SK-N-SH (cell line): ENCODE measurements around the gene PLD4. TPM values are rescaled to one million over a fixed set of nuclear protein-coding genes. Genes with fewer than 3 reads are reported as not detected.

ENCODE experiments used
- CTCF ChIA-PET: fragments of 300-600, 350-600 bp; formaldehyde crosslinking; extraction: SDS; loops from one replicate; lab custom pipeline; 2021; lab: Yijun Ruan, JAX
- POLR2A ChIA-PET: fragments of 350-600 bp; sonication (Branson Sonifier 250); formaldehyde crosslinking; extraction: SDS; loops from one replicate; lab custom pipeline; 2020; ENCODE audit warnings: antibody characterized with exemption, inconsistent platforms; lab: Yijun Ruan, JAX
- DNase-seq: peaks from one replicate; pipeline ENCODE4 v3.0.0; 2012
- H2AFZ ChIP-seq: fragments of 200-600 bp; sonication (generic); 2 replicates; pipeline ENCODE4 v1.8.1; 2016; ENCODE audit warnings: antibody characterized with exemption, mild to moderate bottlenecking, low read depth
- H3F3A ChIP-seq: fragments of 200-600 bp; sonication (generic); replicated peaks from 2 replicates; pipeline ENCODE3; 2016; ENCODE audit warnings: antibody characterized with exemption, mild to moderate bottlenecking; ENCODE audit not compliant: insufficient read depth
- H3K27ac ChIP-seq, 2 experiments: fragments of 200-500 bp in 1 of 2; fragments of 200-600 bp in 1 of 2; sonication (Bioruptor generic) in 1 of 2; sonication (generic), shearing (Covaris generic) in 1 of 2; 2 replicates each; pipeline versions ENCODE4 v1.5.1 to v1.6.1; 2014 to 2016; ENCODE audit warnings: low read depth in 2 of 2, inconsistent platforms in 1 of 2, low read length in 1 of 2, mild to moderate bottlenecking in 1 of 2, mixed read lengths in 1 of 2
- H3K27me3 ChIP-seq: fragments of 200-600 bp; sonication (generic), shearing (Covaris generic); 2 replicates; pipeline ENCODE4 v1.6.1; 2016; ENCODE audit warnings: mixed run types; ENCODE audit not compliant: insufficient read depth
- H3K36me3 ChIP-seq, 2 experiments: fragments of 200-500 bp in 1 of 2; fragments of 200-600 bp in 1 of 2; sonication (Bioruptor generic) in 1 of 2; sonication (generic) in 1 of 2; replicated peaks in 1 of 2; 2 replicates each; pipeline versions ENCODE3 to v1.5.1; 2014 to 2016; ENCODE audit warnings: low read length in 1 of 2, mild to moderate bottlenecking in 1 of 2; ENCODE audit not compliant: insufficient read depth in 2 of 2, control insufficient read depth in 1 of 2
- H3K4me1 ChIP-seq, 2 experiments: fragments of 200-500 bp in 1 of 2; fragments of 200-600 bp in 1 of 2; sonication (Bioruptor generic) in 1 of 2; sonication (generic), shearing (Covaris generic) in 1 of 2; 2 replicates each; pipeline versions ENCODE4 v1.5.1 to v1.6.1; 2014 to 2016; ENCODE audit warnings: low read depth in 1 of 2, low read length in 1 of 2, mixed run types in 1 of 2; ENCODE audit not compliant: insufficient read depth in 2 of 2, control insufficient read depth in 1 of 2
- H3K4me2 ChIP-seq: fragments of 200-600 bp; sonication (generic), shearing (Covaris generic); 2 replicates; pipeline ENCODE4 v1.6.1; 2017; ENCODE audit warnings: mixed run types
- H3K4me3 ChIP-seq, 2 experiments: fragments of 200-500 bp in 1 of 2; fragments of 200-600 bp in 1 of 2; sonication (Bioruptor generic) in 1 of 2; sonication (generic), shearing (Covaris generic) in 1 of 2; 2 replicates each; pipeline versions ENCODE4 v1.5.1 to v1.8.1; 2014 to 2016; ENCODE audit warnings: low read depth in 2 of 2, inconsistent platforms in 1 of 2, low read length in 1 of 2, mild to moderate bottlenecking in 1 of 2, mixed read lengths in 1 of 2, moderate library complexity in 1 of 2
- H3K79me2 ChIP-seq: fragments of 200-600 bp; sonication (generic); 2 replicates; pipeline ENCODE4 v1.8.1; 2017; ENCODE audit warnings: mild to moderate bottlenecking; ENCODE audit not compliant: insufficient read depth
- H3K9ac ChIP-seq: fragments of 200-600 bp; sonication (generic); 2 replicates; pipeline ENCODE4 v1.6.1; 2017; ENCODE audit warnings: mixed run types
- H3K9me2 ChIP-seq: fragments of 200-600 bp; sonication (generic); 2 replicates; pipeline ENCODE4 v1.6.1; 2017; ENCODE audit warnings: mixed run types
- H3K9me3 ChIP-seq: fragments of 200-600 bp; sonication (generic); 2 replicates; pipeline ENCODE4 v1.6.1; 2017; ENCODE audit warnings: mixed run types, mild to moderate bottlenecking, moderate library complexity
- H4K20me1 ChIP-seq: fragments of 200-600 bp; sonication (generic); 2 replicates; pipeline ENCODE4 v1.6.1; 2017; ENCODE audit warnings: mild to moderate bottlenecking, mixed run types; ENCODE audit not compliant: insufficient read depth
- FOXJ3 ChIP-seq: sonication (generic); formaldehyde crosslinking; IDR thresholded peaks from 2 replicates; pipeline ENCODE4 v1.5.1; 2020; ENCODE audit warnings: mild to moderate bottlenecking, missing genetic modification reagents
- GABPA ChIP-seq: IDR thresholded peaks from 2 replicates; pipeline ENCODE4 v1.4.0; 2012; ENCODE audit warnings: low read depth, mild to moderate bottlenecking
- GATA2 ChIP-seq: sonication (generic); formaldehyde crosslinking; IDR thresholded peaks from 2 replicates; pipeline ENCODE4 v1.5.0; 2020; ENCODE audit warnings: mild to moderate bottlenecking, missing genetic modification reagents
- MAX ChIP-seq: IDR thresholded peaks from 2 replicates; pipeline ENCODE4 v1.4.0; 2012; ENCODE audit warnings: low read depth
- MXI1 ChIP-seq: IDR thresholded peaks from 2 replicates; pipeline ENCODE4 v1.6.1; 2012; ENCODE audit warnings: mild to moderate bottlenecking, low read depth, low read length, improper control_type of control experiment
- NFIC ChIP-seq: IDR thresholded peaks from 2 replicates; pipeline ENCODE4 v1.4.0; 2012; ENCODE audit warnings: borderline replicate concordance
- PBX3 ChIP-seq: IDR thresholded peaks from 2 replicates; pipeline ENCODE4; 2012
- POLR2AphosphoS5 ChIP-seq: IDR thresholded peaks from 2 replicates; pipeline ENCODE4 v1.6.1; 2012; ENCODE audit warnings: low read depth, low read length
- RAD21 ChIP-seq: IDR thresholded peaks from 2 replicates; pipeline ENCODE4 v1.6.1; 2012; ENCODE audit warnings: mild to moderate bottlenecking, low read length
- RCOR1 ChIP-seq: fragments of 150-350 bp; IDR thresholded peaks from 2 replicates; pipeline ENCODE4 v1.6.1; 2017; ENCODE audit warnings: antibody characterized with exemption, low read length
- RFX5 ChIP-seq: IDR thresholded peaks from 2 replicates; pipeline ENCODE4 v1.6.1; 2012; ENCODE audit warnings: mild to moderate bottlenecking, improper control_type of control experiment, low read length
- SIN3A ChIP-seq: IDR thresholded peaks from 2 replicates; pipeline ENCODE4 v1.6.1; 2012; ENCODE audit warnings: low read depth, mild to moderate bottlenecking, low read length, moderate library complexity, borderline replicate concordance
- TAF1 ChIP-seq: IDR thresholded peaks from 2 replicates; pipeline ENCODE4 v1.6.1; 2012; ENCODE audit warnings: low read depth, mild to moderate bottlenecking, low read length, moderate library complexity, borderline replicate concordance
- USF1 ChIP-seq: IDR thresholded peaks from 2 replicates; pipeline ENCODE4 v1.4.0; 2012; ENCODE audit warnings: low read depth, borderline replicate concordance
- ZBTB33 ChIP-seq: IDR thresholded peaks from 2 replicates; pipeline ENCODE4 v1.4.0; 2012; ENCODE audit warnings: low read depth, borderline replicate concordance
- WGBS: methylation state at CpG from one replicate; pipeline ENCODE4 v1.1.6; 2017; ENCODE audit warnings: low lambda C conversion rate; 5-methylcytosine and 5-hydroxymethylcytosine counted together
- polyA plus RNA-seq, 3 experiments: library from polyadenylated mRNA; depleted of rRNA; stranded (reverse); fragments of >200 nt; gene quantifications; 2 replicates each; pipeline ENCODE4 v1.2.3, GENCODE V29; 2012

PLD4 gene
- polyA plus RNA-seq, 1 of the 3 experiments (the other 2 are of a cell fraction) = 0.02 TPM

GRCh38 chr14:104935026-104935650, 10.5 kb downstream of the PLD4 start (continued):
- TF ChIP-seq USF1 (no peak), RFX5 (no peak), NFIC (no peak), ZBTB33 (no peak)

- no peak overlapping the region for H3K4me3 ChIP-seq
- CTCF ChIA-PET = interaction anchor here (0.7 to 2.7 kb wide), 6 partner anchors 9 to 110 kb away, joined by 3 to 20 read pairs (median 3); no protein-coding TSS in a partner anchor
- 86% methylated on average over 2 of the region's 2 CpGs for WGBS
These were observed 11.3 kb downstream of the PLD4 start for GRCh38 chr14:104935955-104936354.

More at GRCh38 chr14:104935955-104936354, 11.3 kb downstream of the PLD4 start:
- H3K27me3 ChIP-seq = no peaks in the 10 kb centered on the region
- H3K4me1 ChIP-seq = peaks cover 0 to 5% of the 10 kb centered on the region in 2 experiments; a peak in 1 of 4 replicates
- POLR2A ChIA-PET = no interaction called here
- no peaks in the 10 kb centered on the region for H3K79me2 ChIP-seq
- no peak overlapping the region for H2AFZ ChIP-seq
- no peak overlapping the region for H3K27ac ChIP-seq
- no peak overlapping the region for H3K9ac ChIP-seq
- H3K9me3 ChIP-seq = no peaks in the 10 kb centered on the region
- peaks cover 7 to 13% of the 10 kb centered on the region in 2 experiments for H3K36me3 ChIP-seq
- H3F3A ChIP-seq = peaks cover 3% of the 10 kb centered on the region
- H3K4me2 ChIP-seq = no peak overlapping the region
- no peak for TF ChIP-seq PBX3
- no peak for TF ChIP-seq TAF1
- no peak for TF ChIP-seq MAX
- TF ChIP-seq SIN3A = no peak
- no peak for TF ChIP-seq RCOR1
- TF ChIP-seq RFX5 = no peak
- no peak for TF ChIP-seq GABPA
- no peak for TF ChIP-seq FOXJ3
- no peak; the same call in 1 of the 2 replicates for TF ChIP-seq POLR2AphosphoS5
- no peak for TF ChIP-seq GATA2 (CRISPR knock-in tag)
- TF ChIP-seq NFIC = no peak
- no peak for TF ChIP-seq MXI1
- TF ChIP-seq RAD21 = no peak
- no peaks in the 10 kb centered on the region for H3K9me2 ChIP-seq
- no peak for DNase-seq
- H4K20me1 ChIP-seq = no peaks in the 10 kb centered on the region
